Thyroid gland (tissue), 4 donors: ENCODE data around the gene PROX2. TPM values are rescaled to one million over a fixed set of nuclear protein-coding genes. Genes with fewer than 3 reads are reported as not detected.

Source experiments
- DNase-seq, 2 donors: peaks; one replicate each; pipeline ENCODE4 v3.0.0-alpha.2; 2019
- H3K27ac ChIP-seq, 3 donors: fragments of 200-600 bp; sonication (generic); 1 replicate in 2 of 3; 2 replicates in 1 of 3; pipeline ENCODE4 v1.5.1; 2016 to 2019; ENCODE audit warnings: mild to moderate bottlenecking in 1 of 3, moderate library complexity in 1 of 3
- H3K27me3 ChIP-seq: fragments of 200-600 bp; sonication (generic); one replicate; pipeline ENCODE4 v1.5.1; 2019
- H3K36me3 ChIP-seq, 2 donors: fragments of 200-600 bp; sonication (generic); one replicate each; pipeline ENCODE4 v1.5.1; 2016 to 2019
- H3K4me1 ChIP-seq, 2 donors: fragments of 200-600 bp; sonication (generic); one replicate each; pipeline ENCODE4 v1.5.1; 2017 to 2019
- H3K4me3 ChIP-seq, 3 donors: fragments of 200-600 bp; sonication (generic); replicated peaks in 1 of 3; 1 replicate in 2 of 3; 2 replicates in 1 of 3; pipeline ENCODE4 v1.5.1; 2016; ENCODE audit warnings: mild to moderate bottlenecking in 1 of 3
- H3K9me3 ChIP-seq: fragments of 200-600 bp; sonication (generic); one replicate; pipeline ENCODE4 v1.5.1; 2017
- POLR2A ChIP-seq, 2 donors: fragments of 450-650 bp; IDR thresholded peaks; one replicate each; pipeline ENCODE4 v1.6.1; 2017; ENCODE audit warnings: antibody characterized with exemption in 2 of 2, mild to moderate bottlenecking in 2 of 2, moderate library complexity in 1 of 2
- WGBS, 2 donors: methylation state at CpG; one replicate each; pipeline ENCODE4 v1.1.5; 2017; 5-methylcytosine and 5-hydroxymethylcytosine counted together
- intact Hi-C: fragments of 100-400 bp; cut with DNase I; formaldehyde crosslinking; loops from one replicate; pipeline ENCODE4 v1.15.1; 2023
- total RNA-seq, 4 donors: library from RNA; depleted of rRNA; stranded (reverse); fragments of >200 nt; gene quantifications; one replicate each; pipeline ENCODE4 v1.2.3, GENCODE V29; 2016
- TF ChIP-seq, protein P1 (sequence below), 6 experiments: fragments of 200-600 bp in 3 of 6; fragments of 450-650 bp in 3 of 6; sonication (generic) in 3 of 6; IDR thresholded peaks; one replicate each; pipeline ENCODE4 v1.5.1; 2016 to 2019; ENCODE audit warnings: antibody characterized with exemption in 6 of 6, mild to moderate bottlenecking in 2 of 6, inconsistent platforms in 1 of 6, moderate library complexity in 1 of 6

PROX2 gene
- total RNA-seq, 4 donors from 2014 or later, result not detected

- intact Hi-C loops, result loop anchor here (5.0 kb wide), 1 partner anchor 45 kb away; no protein-coding TSS in a partner anchor
- H3K9me3 ChIP-seq, result no peaks in the 10 kb centered on the region
- TF ChIP-seq POLR2A (IDR thresholded peaks at IDR 0.05), result no peak
- TF ChIP-seq, protein P1, sequence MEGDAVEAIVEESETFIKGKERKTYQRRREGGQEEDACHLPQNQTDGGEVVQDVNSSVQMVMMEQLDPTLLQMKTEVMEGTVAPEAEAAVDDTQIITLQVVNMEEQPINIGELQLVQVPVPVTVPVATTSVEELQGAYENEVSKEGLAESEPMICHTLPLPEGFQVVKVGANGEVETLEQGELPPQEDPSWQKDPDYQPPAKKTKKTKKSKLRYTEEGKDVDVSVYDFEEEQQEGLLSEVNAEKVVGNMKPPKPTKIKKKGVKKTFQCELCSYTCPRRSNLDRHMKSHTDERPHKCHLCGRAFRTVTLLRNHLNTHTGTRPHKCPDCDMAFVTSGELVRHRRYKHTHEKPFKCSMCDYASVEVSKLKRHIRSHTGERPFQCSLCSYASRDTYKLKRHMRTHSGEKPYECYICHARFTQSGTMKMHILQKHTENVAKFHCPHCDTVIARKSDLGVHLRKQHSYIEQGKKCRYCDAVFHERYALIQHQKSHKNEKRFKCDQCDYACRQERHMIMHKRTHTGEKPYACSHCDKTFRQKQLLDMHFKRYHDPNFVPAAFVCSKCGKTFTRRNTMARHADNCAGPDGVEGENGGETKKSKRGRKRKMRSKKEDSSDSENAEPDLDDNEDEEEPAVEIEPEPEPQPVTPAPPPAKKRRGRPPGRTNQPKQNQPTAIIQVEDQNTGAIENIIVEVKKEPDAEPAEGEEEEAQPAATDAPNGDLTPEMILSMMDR (IDR thresholded peaks at IDR 0.05), result no peak
- 38 to 48% methylated on average over 6 of the region's 6 CpGs for WGBS, 2 donors
- H3K36me3 ChIP-seq, result peaks cover 6% of the 10 kb centered on the region in 2 donors
- H3K4me1 ChIP-seq, result peaks cover 13 to 17% of the 10 kb centered on the region in 2 donors
- H3K4me3 ChIP-seq, result no peak overlapping the region
- H3K27me3 ChIP-seq, result no peaks in the 10 kb centered on the region
- peak in 1 of 2 donors; percentile 25 for DNase-seq
- no peak overlapping the region for H3K27ac ChIP-seq
These were observed 31.8 kb upstream of the PROX2 start for GRCh38 chr14:74907744-74908143.

DNA sequence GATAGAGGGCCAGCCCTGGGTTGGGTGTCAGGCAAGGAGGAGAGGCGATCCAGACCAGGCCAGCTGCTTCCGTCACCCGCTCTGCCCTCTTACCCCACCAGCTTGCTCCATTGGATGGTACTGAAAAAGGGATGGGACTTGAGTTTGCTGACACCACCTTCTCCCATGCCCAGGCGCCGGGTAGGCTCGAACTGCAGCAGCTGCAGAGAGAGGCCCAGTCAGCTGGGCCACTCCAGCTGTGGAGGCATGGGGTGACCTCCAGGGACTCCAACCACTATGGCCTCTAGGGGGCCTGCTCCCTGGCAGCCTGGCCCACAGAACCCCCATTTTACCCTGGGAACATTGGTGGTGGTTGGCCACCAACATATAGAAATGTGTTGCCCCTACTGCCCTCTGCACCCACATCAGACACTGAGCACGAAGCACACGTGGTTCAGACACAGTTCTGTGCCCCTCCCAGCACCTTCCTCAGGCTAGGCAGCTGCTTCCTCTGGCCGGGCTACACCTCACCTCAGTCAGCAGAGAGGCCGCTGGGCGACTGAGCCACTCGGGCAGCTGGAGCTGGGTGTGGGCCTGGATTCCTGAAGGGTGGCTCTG, 31.1 kb upstream of the PROX2 start:
- intact Hi-C loops, result loop anchor here (5.0 kb wide), 1 partner anchor 45 kb away; no protein-coding TSS in a partner anchor
- WGBS, 2 donors, result 85% methylated on average over 11 to 12 of the region's 12 CpGs

GRCh38 chr14:74905595-74906142, 29.7 kb upstream of the PROX2 start:
- DNase-seq, result peak; percentile 66 to 77
- Histone ChIP-seq H3K27me3 (no peaks in the 10 kb centered on the region), H3K4me1 (peaks cover 13 to 17% of the 10 kb centered on the region in 2 donors), H3K36me3 (peaks cover 26 to 27% of the 10 kb centered on the region in 2 donors), H3K27ac (no peak overlapping the region), H3K9me3 (no peaks in the 10 kb centered on the region), H3K4me3 (no peak overlapping the region)
- WGBS, 2 donors, result 54% methylated on average over 11 to 13 of the region's 14 CpGs
- intact Hi-C loops, result loop anchor here (5.0 kb wide), 1 partner anchor 43 kb away; no protein-coding TSS in a partner anchor
- TF ChIP-seq, protein P1 (IDR thresholded peaks at IDR 0.05), result peak; percentile 80 to 94 (median 84)
- TF ChIP-seq POLR2A (IDR thresholded peaks at IDR 0.05), result no peak

More for the DNA sequence above, 31.1 kb upstream of the PROX2 start:
- Histone ChIP-seq H3K4me1 (peaks cover 13 to 17% of the 10 kb centered on the region in 2 donors), H3K4me3 (no peak overlapping the region), H3K9me3 (no peaks in the 10 kb centered on the region), H3K36me3 (peaks cover 13% of the 10 kb centered on the region in 2 donors), H3K27me3 (no peaks in the 10 kb centered on the region), H3K27ac (no peak overlapping the region)
- peak in 1 of 2 donors; percentile 23 for DNase-seq
- TF ChIP-seq, protein P1 (IDR thresholded peaks at IDR 0.05), result no peak
- TF ChIP-seq POLR2A (IDR thresholded peaks at IDR 0.05), result no peak

DNA sequence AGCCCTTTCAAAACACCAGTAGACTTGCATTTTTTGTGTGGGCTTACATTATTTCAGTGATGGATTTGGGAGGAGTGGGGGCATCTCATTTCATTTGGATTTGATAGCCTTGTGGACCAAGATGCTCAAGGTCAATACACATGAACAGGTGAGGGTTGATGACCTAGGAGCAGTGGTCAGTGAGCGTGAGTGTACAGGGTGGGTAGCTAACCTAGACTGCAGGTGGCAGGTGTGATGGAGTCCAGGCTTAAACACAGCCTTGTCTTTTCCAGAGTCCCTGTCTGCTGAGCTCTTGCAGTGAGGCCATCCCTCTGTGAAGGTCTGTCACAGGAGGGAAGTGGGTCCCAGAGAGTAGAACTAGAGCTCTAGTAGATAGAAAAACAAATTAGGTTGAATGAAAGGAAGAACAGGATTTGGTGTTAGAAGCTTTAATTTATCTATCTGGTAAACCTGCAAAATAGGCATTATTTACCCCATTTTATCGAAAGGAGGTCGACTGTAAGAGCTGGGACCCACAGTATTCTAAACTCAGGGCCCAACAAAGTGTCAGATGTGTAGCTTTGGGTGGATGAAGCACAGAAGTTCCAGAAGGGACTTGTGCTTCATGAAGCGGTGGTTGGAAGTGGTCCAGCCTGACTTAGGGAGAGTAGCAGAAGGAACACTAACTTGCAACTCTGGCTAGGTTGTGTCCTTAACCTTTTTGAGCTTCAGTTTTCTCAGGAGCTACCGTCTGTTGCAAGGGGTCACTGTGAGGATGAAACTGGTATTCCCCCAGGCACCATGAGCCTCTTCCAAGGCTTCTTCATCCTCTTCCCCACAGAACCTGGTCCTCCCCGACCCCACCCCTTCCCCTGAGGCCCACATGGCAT, 28.9 kb upstream of the PROX2 start:
- no peak overlapping the region for H3K4me3 ChIP-seq
- peaks cover 13 to 17% of the 10 kb centered on the region in 2 donors for H3K4me1 ChIP-seq
- 78 to 88% methylated on average over 6 of the region's 6 CpGs for WGBS, 2 donors
- no peaks in the 10 kb centered on the region for H3K9me3 ChIP-seq
- H3K36me3 ChIP-seq, result peaks cover 34 to 35% of the 10 kb centered on the region in 2 donors
- DNase-seq, result peak; percentile 38 to 43
- H3K27me3 ChIP-seq, result no peaks in the 10 kb centered on the region
- no peak overlapping the region for H3K27ac ChIP-seq
- intact Hi-C loops, result loop anchor here (5.0 kb wide), 1 partner anchor 43 kb away; no protein-coding TSS in a partner anchor
- TF ChIP-seq POLR2A (IDR thresholded peaks at IDR 0.05), result no peak
- TF ChIP-seq, protein P1 (IDR thresholded peaks at IDR 0.05), result no peak
